HCT116 (cell line): Measurements from ENCODE around the gene SLC19A1. TPM values are rescaled to one million over a fixed set of nuclear protein-coding genes. Genes with fewer than 3 reads are reported as not detected.

Experiments
- CBX3 ChIP-seq: IDR thresholded peaks from 2 replicates; pipeline ENCODE4 v1.6.1; 2012; ENCODE audit warnings: low read depth
- RAD21 ChIP-seq: IDR thresholded peaks from 2 replicates; pipeline ENCODE4 v1.6.1; 2012; ENCODE audit warnings: low read depth, mild to moderate bottlenecking
- TCF7L2 ChIP-seq: IDR thresholded peaks from 2 replicates; pipeline ENCODE4 v1.7.0; 2011; ENCODE audit warnings: borderline replicate concordance, inconsistent platforms; ENCODE audit not compliant: insufficient read depth, insufficient read length; ENCODE audit errors: extremely low read depth
- YY1 ChIP-seq: IDR thresholded peaks from 2 replicates; pipeline ENCODE4 v1.6.1; 2011; ENCODE audit warnings: low read length, low read depth, moderate library complexity, mild to moderate bottlenecking; ENCODE audit not compliant: insufficient replicate concordance; ENCODE audit errors: extremely low read depth
- total RNA-seq: library from RNA; stranded (reverse); gene quantifications from one replicate; pipeline ENCODE4 v1.2.1, GENCODE V29; 2021; ENCODE audit not compliant: unreplicated experiment
- TF ChIP-seq, protein P1 (sequence below): IDR thresholded peaks from 2 replicates; pipeline ENCODE4 v1.6.1; 2011; ENCODE audit warnings: mild to moderate bottlenecking, low read length, moderate library complexity; ENCODE audit not compliant: insufficient replicate concordance; ENCODE audit errors: extremely low read depth
- TF ChIP-seq, protein P2 (sequence below): IDR thresholded peaks from 2 replicates; pipeline ENCODE4 v1.6.1; 2012
- TF ChIP-seq, protein P3 (sequence below): IDR thresholded peaks from 2 replicates; pipeline ENCODE4 v1.6.1; 2012; ENCODE audit warnings: low read depth
- TF ChIP-seq, protein P4 (sequence below): IDR thresholded peaks from 2 replicates; pipeline ENCODE4 v1.6.1; 2012

The SLC19A1 gene
- total RNA-seq, 1 experiment from 2014 or later: 50.2 TPM

DNA sequence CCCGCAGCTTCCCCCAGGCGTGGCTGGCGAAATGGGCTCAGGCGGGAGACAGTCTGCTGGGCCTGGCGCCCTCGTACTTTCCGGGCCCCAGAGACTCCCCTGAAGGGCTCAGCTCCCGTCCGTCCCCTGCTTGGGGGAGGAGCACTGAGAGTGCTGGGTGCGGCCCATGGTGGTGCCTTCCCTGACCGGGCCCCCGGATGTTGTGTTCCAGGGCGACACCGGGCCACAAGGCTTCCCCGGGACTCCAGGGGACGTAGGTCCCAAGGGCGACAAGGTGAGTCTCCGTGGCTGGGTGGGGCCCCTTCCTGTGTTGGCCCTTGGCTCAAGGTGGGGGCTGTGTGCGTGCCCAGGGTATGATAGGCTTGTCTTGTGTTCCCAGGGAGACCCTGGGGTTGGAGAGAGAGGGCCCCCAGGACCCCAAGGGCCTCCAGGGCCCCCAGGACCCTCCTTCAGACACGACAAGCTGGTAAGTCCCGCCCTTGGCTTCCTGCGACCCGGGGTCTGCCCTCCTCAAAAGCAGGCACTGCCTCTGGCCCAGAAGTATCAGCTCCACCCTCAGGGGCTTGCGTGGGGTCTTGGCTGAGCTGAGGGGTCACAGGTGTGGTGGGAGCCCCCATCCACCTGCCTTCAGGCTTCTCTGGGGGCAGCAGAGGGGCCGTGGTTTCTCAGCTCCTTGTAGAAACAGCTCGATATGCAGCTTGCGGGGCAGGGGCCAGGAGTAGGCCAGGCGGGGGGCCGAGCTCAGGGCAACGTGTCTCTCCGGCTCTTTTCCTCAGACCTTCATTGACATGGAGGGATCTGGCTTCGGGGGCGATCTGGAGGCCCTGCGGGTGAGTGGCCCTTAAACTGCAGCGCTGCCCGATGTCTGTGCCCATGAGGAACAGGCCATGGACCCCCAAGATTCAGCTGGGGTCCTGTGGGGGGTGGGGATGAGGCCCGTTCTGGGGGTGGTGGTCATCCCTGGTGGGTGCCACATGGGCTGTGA, 62.3 kb downstream of the SLC19A1 start (continued):
- TF ChIP-seq, protein P1, sequence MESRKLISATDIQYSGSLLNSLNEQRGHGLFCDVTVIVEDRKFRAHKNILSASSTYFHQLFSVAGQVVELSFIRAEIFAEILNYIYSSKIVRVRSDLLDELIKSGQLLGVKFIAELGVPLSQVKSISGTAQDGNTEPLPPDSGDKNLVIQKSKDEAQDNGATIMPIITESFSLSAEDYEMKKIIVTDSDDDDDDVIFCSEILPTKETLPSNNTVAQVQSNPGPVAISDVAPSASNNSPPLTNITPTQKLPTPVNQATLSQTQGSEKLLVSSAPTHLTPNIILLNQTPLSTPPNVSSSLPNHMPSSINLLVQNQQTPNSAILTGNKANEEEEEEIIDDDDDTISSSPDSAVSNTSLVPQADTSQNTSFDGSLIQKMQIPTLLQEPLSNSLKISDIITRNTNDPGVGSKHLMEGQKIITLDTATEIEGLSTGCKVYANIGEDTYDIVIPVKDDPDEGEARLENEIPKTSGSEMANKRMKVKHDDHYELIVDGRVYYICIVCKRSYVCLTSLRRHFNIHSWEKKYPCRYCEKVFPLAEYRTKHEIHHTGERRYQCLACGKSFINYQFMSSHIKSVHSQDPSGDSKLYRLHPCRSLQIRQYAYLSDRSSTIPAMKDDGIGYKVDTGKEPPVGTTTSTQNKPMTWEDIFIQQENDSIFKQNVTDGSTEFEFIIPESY: no peak
- TF ChIP-seq, protein P2, sequence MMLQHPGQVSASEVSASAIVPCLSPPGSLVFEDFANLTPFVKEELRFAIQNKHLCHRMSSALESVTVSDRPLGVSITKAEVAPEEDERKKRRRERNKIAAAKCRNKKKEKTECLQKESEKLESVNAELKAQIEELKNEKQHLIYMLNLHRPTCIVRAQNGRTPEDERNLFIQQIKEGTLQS: no peak
- TF ChIP-seq YY1 (no peak), CBX3 (no peak), RAD21 (no peak), TCF7L2 (no peak)
- TF ChIP-seq, protein P3, sequence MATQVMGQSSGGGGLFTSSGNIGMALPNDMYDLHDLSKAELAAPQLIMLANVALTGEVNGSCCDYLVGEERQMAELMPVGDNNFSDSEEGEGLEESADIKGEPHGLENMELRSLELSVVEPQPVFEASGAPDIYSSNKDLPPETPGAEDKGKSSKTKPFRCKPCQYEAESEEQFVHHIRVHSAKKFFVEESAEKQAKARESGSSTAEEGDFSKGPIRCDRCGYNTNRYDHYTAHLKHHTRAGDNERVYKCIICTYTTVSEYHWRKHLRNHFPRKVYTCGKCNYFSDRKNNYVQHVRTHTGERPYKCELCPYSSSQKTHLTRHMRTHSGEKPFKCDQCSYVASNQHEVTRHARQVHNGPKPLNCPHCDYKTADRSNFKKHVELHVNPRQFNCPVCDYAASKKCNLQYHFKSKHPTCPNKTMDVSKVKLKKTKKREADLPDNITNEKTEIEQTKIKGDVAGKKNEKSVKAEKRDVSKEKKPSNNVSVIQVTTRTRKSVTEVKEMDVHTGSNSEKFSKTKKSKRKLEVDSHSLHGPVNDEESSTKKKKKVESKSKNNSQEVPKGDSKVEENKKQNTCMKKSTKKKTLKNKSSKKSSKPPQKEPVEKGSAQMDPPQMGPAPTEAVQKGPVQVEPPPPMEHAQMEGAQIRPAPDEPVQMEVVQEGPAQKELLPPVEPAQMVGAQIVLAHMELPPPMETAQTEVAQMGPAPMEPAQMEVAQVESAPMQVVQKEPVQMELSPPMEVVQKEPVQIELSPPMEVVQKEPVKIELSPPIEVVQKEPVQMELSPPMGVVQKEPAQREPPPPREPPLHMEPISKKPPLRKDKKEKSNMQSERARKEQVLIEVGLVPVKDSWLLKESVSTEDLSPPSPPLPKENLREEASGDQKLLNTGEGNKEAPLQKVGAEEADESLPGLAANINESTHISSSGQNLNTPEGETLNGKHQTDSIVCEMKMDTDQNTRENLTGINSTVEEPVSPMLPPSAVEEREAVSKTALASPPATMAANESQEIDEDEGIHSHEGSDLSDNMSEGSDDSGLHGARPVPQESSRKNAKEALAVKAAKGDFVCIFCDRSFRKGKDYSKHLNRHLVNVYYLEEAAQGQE: no peak
- TF ChIP-seq, protein P4, sequence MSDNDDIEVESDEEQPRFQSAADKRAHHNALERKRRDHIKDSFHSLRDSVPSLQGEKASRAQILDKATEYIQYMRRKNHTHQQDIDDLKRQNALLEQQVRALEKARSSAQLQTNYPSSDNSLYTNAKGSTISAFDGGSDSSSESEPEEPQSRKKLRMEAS: no peak
- TF ChIP-seq, all 23 proteins: peak for 0
